IMR-90 (cell line): ENCODE data around the gene STARD7. TPM values are rescaled to one million over a fixed set of nuclear protein-coding genes. Genes with fewer than 3 reads are reported as not detected.

Experiments used
- ATAC-seq: fragments of 200-7000 bp; cut with Tn5 transposase; 2 replicates; pipeline ENCODE4 v1.9.1; 2020; ENCODE audit warnings: low read depth, mild to moderate bottlenecking, moderate library complexity
- BruUV-seq: library from RNA; stranded (reverse); fragments of 400-500 nt; replicated peaks from 2 replicates; lab custom pipeline; 2021; lab: Mats Ljungman, UMichigan
- CTCF ChIA-PET: fragments of 300-600 bp; formaldehyde crosslinking; extraction: SDS; loops from one replicate; lab custom pipeline; 2021; ENCODE audit warnings: antibody characterized with exemption; lab: Yijun Ruan, JAX
- POLR2A ChIA-PET: fragments of 300-600 bp; sonication (Branson Sonifier 250); formaldehyde crosslinking; loops from one replicate; lab custom pipeline; 2022; ENCODE audit warnings: antibody characterized with exemption; ENCODE audit not compliant: unreplicated experiment; lab: Charles Lee
- DNase-seq: peaks from one replicate; pipeline ENCODE4 v3.0.0; 2013
- H2AFZ ChIP-seq: replicated peaks from 2 replicates; pipeline ENCODE3; 2013; ENCODE audit warnings: low read length, mild to moderate bottlenecking; ENCODE audit not compliant: poor library complexity
- H2AK5ac ChIP-seq: 2 replicates; pipeline ENCODE4 v1.6.1; 2013; ENCODE audit warnings: low read depth, low read length, inconsistent platforms
- H2AK9ac ChIP-seq: replicated peaks from 2 replicates; pipeline ENCODE3; 2013; ENCODE audit warnings: mild to moderate bottlenecking, low read depth, low read length, moderate library complexity; ENCODE audit not compliant: poor library complexity
- H2BK120ac ChIP-seq: 2 replicates; pipeline ENCODE4 v1.6.1; 2013; ENCODE audit warnings: low read depth, low read length, inconsistent platforms
- H2BK15ac ChIP-seq: 3 replicates; pipeline ENCODE4 v1.6.1; 2013; ENCODE audit warnings: low read depth, low read length, inconsistent platforms
- H2BK20ac ChIP-seq: 2 replicates; pipeline ENCODE4 v1.6.1; 2013; ENCODE audit warnings: low read depth, mild to moderate bottlenecking, inconsistent platforms, low read length, moderate library complexity
- H2BK5ac ChIP-seq: 2 replicates; pipeline ENCODE4 v1.6.1; 2013; ENCODE audit warnings: mild to moderate bottlenecking, low read depth, low read length, inconsistent platforms; ENCODE audit not compliant: poor library complexity, severe bottlenecking
- H3K14ac ChIP-seq: replicated peaks from 2 replicates; pipeline ENCODE4 v1.6.1; 2013; ENCODE audit warnings: low read depth, low read length, inconsistent platforms
- H3K18ac ChIP-seq: 2 replicates; pipeline ENCODE4 v1.6.1; 2013; ENCODE audit warnings: low read depth, low read length, control low read depth
- H3K23ac ChIP-seq: 2 replicates; pipeline ENCODE4 v1.6.1; 2013; ENCODE audit warnings: low read depth, low read length, inconsistent platforms
- H3K27ac ChIP-seq: 2 replicates; pipeline ENCODE4 v1.5.1; 2013; ENCODE audit warnings: mild to moderate bottlenecking, control low read depth, low read length; ENCODE audit not compliant: insufficient read depth
- H3K27me3 ChIP-seq: 2 replicates; pipeline ENCODE4 v1.6.1; 2013; ENCODE audit warnings: low read length; ENCODE audit not compliant: control insufficient read depth, insufficient read depth
- H3K36me3 ChIP-seq: 2 replicates; pipeline ENCODE4 v1.6.1; 2013; ENCODE audit warnings: low read length, mixed read lengths; ENCODE audit not compliant: control insufficient read depth, insufficient read depth
- H3K4ac ChIP-seq: 2 replicates; pipeline ENCODE4 v1.6.1; 2013; ENCODE audit warnings: low read depth, low read length, inconsistent platforms
- H3K4me1 ChIP-seq: 2 replicates; pipeline ENCODE4 v1.6.1; 2013; ENCODE audit warnings: low read length, mixed read lengths; ENCODE audit not compliant: control insufficient read depth, insufficient read depth
- H3K4me2 ChIP-seq: 2 replicates; pipeline ENCODE4 v1.6.1; 2013; ENCODE audit warnings: low read depth, mild to moderate bottlenecking, control low read depth, low read length, moderate library complexity
- H3K4me3 ChIP-seq: 2 replicates; pipeline ENCODE4 v1.5.1; 2013; ENCODE audit warnings: low read depth, mild to moderate bottlenecking, control low read depth, low read length, moderate library complexity; ENCODE audit not compliant: insufficient read depth
- H3K56ac ChIP-seq: 2 replicates; pipeline ENCODE4 v1.6.1; 2013; ENCODE audit warnings: low read length, inconsistent platforms; ENCODE audit not compliant: insufficient read depth; ENCODE audit errors: extremely low read depth
- H3K79me1 ChIP-seq, 2 experiments: 2 replicates each; pipeline ENCODE4 v1.6.1; 2013; ENCODE audit warnings: low read length in 2 of 2, inconsistent platforms in 1 of 2, low read depth in 1 of 2
- H3K9ac ChIP-seq: 2 replicates; pipeline ENCODE4 v1.6.1; 2013; ENCODE audit warnings: low read depth, low read length, control low read depth
- H3K9me1 ChIP-seq: 2 replicates; pipeline ENCODE4 v1.6.1; 2013; ENCODE audit warnings: low read length, inconsistent platforms; ENCODE audit not compliant: insufficient read depth
- H3K9me3 ChIP-seq: 2 replicates; pipeline ENCODE4 v1.6.1; 2013; ENCODE audit warnings: low read length; ENCODE audit not compliant: control insufficient read depth, insufficient read depth
- H4K20me1 ChIP-seq: 2 replicates; pipeline ENCODE4 v1.6.1; 2013; ENCODE audit warnings: low read length, inconsistent platforms; ENCODE audit not compliant: insufficient read depth
- H4K5ac ChIP-seq: 2 replicates; pipeline ENCODE4 v1.6.1; 2013; ENCODE audit warnings: mild to moderate bottlenecking, low read depth, low read length, control low read depth
- H4K8ac ChIP-seq, 2 experiments: 2 replicates each; pipeline ENCODE4 v1.6.1; 2013; ENCODE audit warnings: low read depth in 2 of 2, low read length in 2 of 2, control low read depth in 1 of 2, inconsistent platforms in 1 of 2
- H4K91ac ChIP-seq: 2 replicates; pipeline ENCODE4 v1.6.1; 2013; ENCODE audit warnings: low read depth, low read length, inconsistent platforms; ENCODE audit not compliant: insufficient read depth
- BHLHE40 ChIP-seq: fragments of 150-350 bp; IDR thresholded peaks from 2 replicates; pipeline ENCODE4 v1.6.1; 2016; ENCODE audit warnings: mild to moderate bottlenecking, low read depth, low read length
- CEBPB ChIP-seq: IDR thresholded peaks from 2 replicates; pipeline ENCODE4 v1.6.1; 2012; ENCODE audit warnings: low read depth, low read length, improper control_type of control experiment
- CTCF ChIP-seq: conservative IDR thresholded peaks from 2 replicates; pipeline ENCODE4 v1.5.1; 2012; ENCODE audit warnings: mild to moderate bottlenecking, low read depth, low read length, improper control_type of control experiment
- ELK1 ChIP-seq: fragments of 150-350 bp; IDR thresholded peaks from 2 replicates; pipeline ENCODE4 v1.6.1; 2016; ENCODE audit warnings: low read depth, mild to moderate bottlenecking, low read length, moderate library complexity, borderline replicate concordance
- MAZ ChIP-seq: IDR thresholded peaks from 2 replicates; pipeline ENCODE4 v1.6.1; 2012; ENCODE audit warnings: low read depth, mild to moderate bottlenecking, low read length, improper control_type of control experiment, moderate library complexity, borderline replicate concordance
- MXI1 ChIP-seq: IDR thresholded peaks from 2 replicates; pipeline ENCODE4 v1.6.1; 2012; ENCODE audit warnings: low read depth, mild to moderate bottlenecking, low read length, moderate library complexity, borderline replicate concordance
- NFE2L2 ChIP-seq: fragments of 150-350 bp; IDR thresholded peaks from 2 replicates; pipeline ENCODE4 v1.6.1; 2016; ENCODE audit warnings: low read depth, mild to moderate bottlenecking, low read length
- POLR2A ChIP-seq: IDR thresholded peaks from 2 replicates; pipeline ENCODE4 v1.6.1; 2012; ENCODE audit warnings: mild to moderate bottlenecking, low read depth, low read length
- RAD21 ChIP-seq: IDR thresholded peaks from 2 replicates; pipeline ENCODE4 v1.6.1; 2012; ENCODE audit warnings: low read length, improper control_type of control experiment
- RCOR1 ChIP-seq: IDR thresholded peaks from 2 replicates; pipeline ENCODE4 v1.6.1; 2012; ENCODE audit warnings: mild to moderate bottlenecking, low read length, improper control_type of control experiment; ENCODE audit not compliant: insufficient replicate concordance
- RFX5 ChIP-seq: IDR thresholded peaks from 2 replicates; pipeline ENCODE4 v1.8.0; 2012; ENCODE audit warnings: low read depth, mild to moderate bottlenecking, low read length, moderate library complexity
- WGBS, 2 experiments: methylation state at CpG; one replicate each; pipeline versions ENCODE4 v1.1.5 to v1.1.7; 2013; ENCODE audit warnings: missing lambda C conversion rate in 2 of 2; ENCODE audit not compliant: insufficient read length in 1 of 2; ENCODE audit errors: extremely low coverage in 2 of 2; 5-methylcytosine and 5-hydroxymethylcytosine counted together
- dilution Hi-C: fragments of 300-500 bp; cut with HindIII; formaldehyde crosslinking; loops from one replicate; pipeline ENCODE4 v1.14.3; 2018; ENCODE audit warnings: low sequenced_read_pairs; ENCODE audit not compliant: unreplicated experiment
- in situ Hi-C: fragments of 300-500 bp; cut with MboI; formaldehyde crosslinking; loops from 3 replicates; pipeline ENCODE4 v1.14.3; 2019; ENCODE audit warnings: low sequenced_read_pairs, inconsistent platforms, mixed read lengths
- intact Hi-C: fragments of 100-400 bp; cut with micrococcal nuclease; formaldehyde crosslinking; loops from 2 replicates; pipeline ENCODE4 v1.10.0; 2022
- polyA plus RNA-seq, 3 experiments: library from polyadenylated mRNA; depleted of rRNA; stranded (reverse); fragments of >200 nt; gene quantifications; 2 replicates each; pipeline ENCODE4 v1.2.3, GENCODE V29; 2012; ENCODE audit warnings: low replicate concordance in 1 of 3
- total RNA-seq: library from RNA; depleted of rRNA; stranded (reverse); fragments of >200 nt; gene quantifications from 2 replicates; pipeline ENCODE4 v1.2.3, GENCODE V29; 2012

STARD7 gene
- total and polyA plus RNA-seq, 2 of the 4 experiments (the other 2 are of a cell fraction), result 61.7 to 138 TPM

GRCh38 chr2:96146153-96146880, 62.3 kb downstream of the STARD7 start:
- Histone ChIP-seq H3K4me2 (no peak overlapping the region), H3K23ac (no peak overlapping the region), H2BK15ac (no peak overlapping the region), H2BK120ac (no peak overlapping the region), H2AFZ (peak overlapping the region; percentile 63), H3K14ac (no peak overlapping the region), H3K4ac (no peak overlapping the region), H2BK20ac (no peak overlapping the region), H3K4me3 (no peak overlapping the region), H4K91ac (no peak overlapping the region), H4K5ac (no peak overlapping the region), H3K18ac (no peak overlapping the region), H3K27ac (no peak overlapping the region), H3K9me3 (no peaks in the 10 kb centered on the region), H3K27me3 (no peaks in the 10 kb centered on the region), H3K56ac (no peak overlapping the region), H4K20me1 (no peaks in the 10 kb centered on the region; the same call in 1 of the 2 replicates), H3K9me1 (no peaks in the 10 kb centered on the region), H4K8ac (no peak overlapping the region), H3K36me3 (no peaks in the 10 kb centered on the region), H3K9ac (no peak overlapping the region), H3K79me1 (peaks cover 0 to 4% of the 10 kb centered on the region in 2 experiments; a peak in 1 of 4 replicates), H3K4me1 (peaks cover 5% of the 10 kb centered on the region; the same call in 1 of the 2 replicates), H2BK5ac (no peak overlapping the region), H2AK5ac (no peak overlapping the region), H2AK9ac (peak overlapping the region; percentile 49)
- in situ Hi-C loops, result no loop called here
- no TSS peak for BruUV-seq
- intact Hi-C loops, result loop anchor here (5.0 kb wide), 1 partner anchor 61 kb away; the partner anchor contains the start of gene STARD7
- ChIA-PET CTCF (no interaction called here), POLR2A (no interaction called here)
- ATAC-seq, result no peak
- TF ChIP-seq MAZ, result no peak
- TF ChIP-seq CEBPB, result no peak
- no peak for TF ChIP-seq RAD21
- TF ChIP-seq BHLHE40, result no peak
- no peak for TF ChIP-seq ELK1
- TF ChIP-seq RCOR1, result no peak
- no peak for TF ChIP-seq NFE2L2
- TF ChIP-seq MXI1, result no peak
- no peak for TF ChIP-seq RFX5
- TF ChIP-seq POLR2A, result no peak
- no peak for TF ChIP-seq CTCF
- no CpG with 5 or more reads among the region's 20 CpGs for WGBS, 2 experiments
- DNase-seq, result peak; percentile 16
- dilution Hi-C loops, result no loop called here
